Activated CD8-positive, alpha-beta memory T cell treated with anti-CD3 and anti-CD28 coated beads for 24 hours (primary cell): ENCODE data around the gene PRIMA1.

ENCODE experiments used
- DNase-seq: peaks from one replicate; pipeline ENCODE4 v3.0.0-alpha.2; 2020

The PRIMA1 gene

GRCh38 chr14:93794756-93795155 is 6.5 kb upstream of the PRIMA1 start:
- DNase-seq, result no peak

- DNase-seq, result no peak
Observed at GRCh38 chr14:93793555-93794324, 5.5 kb upstream of the PRIMA1 start.

DNA sequence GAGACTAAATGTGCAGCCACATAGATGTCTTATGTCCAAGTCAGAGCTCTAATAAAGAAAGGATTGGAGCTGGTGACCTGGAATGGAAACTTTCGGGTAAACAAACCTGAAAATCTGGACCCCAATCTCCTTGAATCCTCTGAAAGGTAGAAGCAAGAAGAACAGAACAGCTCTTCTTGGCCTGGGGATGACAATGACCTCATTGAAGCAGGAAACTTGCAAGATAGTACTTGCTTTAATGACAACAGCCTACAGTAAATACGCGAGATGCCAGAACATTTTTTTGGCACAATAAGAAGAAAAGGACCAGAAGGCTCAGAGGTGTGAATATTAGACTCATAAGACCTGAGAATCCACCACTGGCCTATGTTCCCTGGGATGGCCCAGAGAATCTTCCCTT is 4.1 kb upstream of the PRIMA1 start:
- DNase-seq, result no peak

DNA sequence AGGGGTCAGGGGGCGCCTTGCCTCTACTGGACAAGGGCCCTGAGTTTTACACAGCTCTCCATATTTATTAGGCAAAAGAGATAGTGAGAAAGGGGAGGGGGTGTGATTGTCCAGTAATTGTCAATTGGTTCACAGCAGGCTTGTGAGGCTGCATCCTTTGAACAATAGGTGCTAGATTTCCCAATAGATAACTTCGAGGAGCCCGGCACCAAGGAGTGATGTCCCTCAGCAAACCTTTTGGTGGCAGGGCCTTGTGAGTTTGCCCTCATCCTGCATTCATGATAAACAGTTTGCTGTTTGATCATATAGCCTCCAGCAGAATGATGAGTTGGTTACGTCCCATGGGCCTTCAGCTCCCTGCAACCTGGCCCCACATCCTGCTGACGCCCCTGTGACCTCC is 2.7 kb upstream of the PRIMA1 start:
- no peak for DNase-seq

GRCh38 chr14:93789228-93790130 is 1.2 kb upstream of the PRIMA1 start:
- no peak for DNase-seq

DNA sequence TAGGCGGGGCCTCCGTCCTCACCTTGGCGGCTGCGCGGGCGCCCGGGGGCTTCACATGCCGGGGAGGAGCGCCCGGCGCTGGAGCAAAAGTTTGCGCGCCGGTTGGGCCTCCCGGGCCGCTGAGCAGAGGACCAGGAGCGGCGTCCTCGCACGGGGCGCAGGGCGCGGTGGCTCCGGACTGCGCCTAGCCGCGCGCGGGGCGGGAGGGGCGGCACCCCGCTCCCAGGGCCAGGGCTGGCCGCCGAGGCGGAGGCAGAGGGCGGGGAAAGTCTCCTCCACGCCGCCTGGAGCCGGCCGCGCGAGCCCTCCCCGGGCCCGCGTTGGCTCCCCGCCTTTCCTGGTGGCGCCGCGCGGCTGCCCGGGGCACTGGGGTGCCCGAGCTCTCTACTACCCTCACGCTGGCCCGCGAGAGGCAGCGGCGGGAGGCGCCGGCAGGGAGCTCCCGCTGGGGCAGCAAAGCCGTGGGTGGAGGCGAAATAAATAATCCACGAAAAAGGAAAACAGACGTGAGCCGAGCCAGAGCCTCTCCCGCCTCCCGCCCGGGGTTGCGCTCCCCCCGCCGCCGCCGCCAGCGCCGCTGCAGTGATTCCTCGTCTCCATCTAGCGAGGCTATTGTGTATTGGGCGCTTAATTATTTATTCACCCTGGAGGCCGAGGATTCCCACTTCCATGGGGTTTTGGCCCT is 400 bp upstream of the PRIMA1 start:
- DNase-seq, result no peak

GRCh38 chr14:93787465-93788292 is 606 bp downstream of the PRIMA1 start:
- no peak for DNase-seq

DNA sequence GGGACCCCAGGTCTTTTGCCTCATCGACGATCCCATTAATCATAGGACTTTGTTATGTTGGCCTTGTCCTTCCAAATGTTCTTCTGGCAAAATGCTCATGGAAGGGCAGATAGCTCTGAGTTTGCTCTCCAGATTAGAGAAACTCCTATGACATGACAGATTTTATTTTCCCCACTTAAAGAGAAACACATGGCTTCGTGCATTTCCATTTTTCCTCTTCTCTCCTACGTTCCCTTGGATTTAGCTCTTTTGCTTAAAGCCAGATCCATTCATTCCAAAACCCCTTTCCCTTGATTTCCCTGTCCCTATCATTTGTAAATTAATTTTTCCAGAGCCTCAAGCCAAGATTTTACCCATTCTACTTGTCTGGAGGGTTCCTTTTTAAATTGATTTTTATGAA is 2.9 kb downstream of the PRIMA1 start:
- no peak for DNase-seq

GRCh38 chr14:93784878-93785277 is 3.4 kb downstream of the PRIMA1 start:
- no peak for DNase-seq

- DNase-seq, result no peak
Observed at GRCh38 chr14:93780813-93781400, 7.4 kb downstream of the PRIMA1 start.

DNA sequence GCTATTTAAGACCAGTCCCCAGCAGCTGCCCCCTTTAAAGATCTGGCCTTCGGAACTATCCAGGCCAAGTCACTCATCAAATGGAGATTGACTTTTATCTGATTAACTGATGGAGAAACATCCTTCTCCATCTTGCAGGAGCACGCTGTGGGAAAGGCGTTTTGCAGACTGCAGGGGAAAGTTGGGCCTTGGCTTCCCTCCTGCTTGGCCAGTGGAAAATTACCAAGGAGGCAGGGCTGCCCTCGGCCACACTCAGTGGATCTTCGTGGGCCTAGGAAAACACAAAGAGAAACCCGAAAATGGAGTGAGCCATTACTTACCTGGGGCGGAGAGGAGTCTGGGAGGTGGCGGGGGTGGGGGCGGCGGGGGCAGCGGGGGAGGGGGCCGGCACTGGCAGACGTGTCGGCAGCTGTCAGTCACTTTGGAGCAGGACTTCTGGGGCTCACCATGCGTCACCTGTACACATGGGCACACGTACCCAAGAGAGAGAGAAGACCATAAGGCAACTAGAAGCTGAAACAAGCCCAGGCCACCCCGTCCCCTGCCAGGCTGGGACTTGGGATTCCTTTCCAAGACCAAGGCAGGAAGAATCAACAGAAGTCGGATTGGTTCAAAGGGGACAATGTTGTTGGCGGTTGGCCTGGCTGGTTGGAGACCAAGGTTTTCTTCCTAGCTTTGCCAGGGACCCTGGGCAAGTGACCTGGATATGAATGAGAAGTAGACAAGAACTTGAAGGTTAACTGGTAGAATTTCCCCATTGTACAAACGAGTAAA is 9.2 kb downstream of the PRIMA1 start:
- no peak for DNase-seq

GRCh38 chr14:93778453-93778852 is 9.8 kb downstream of the PRIMA1 start:
- no peak for DNase-seq

GRCh38 chr14:93775744-93776143 is 12.5 kb downstream of the PRIMA1 start:
- no peak for DNase-seq

DNA sequence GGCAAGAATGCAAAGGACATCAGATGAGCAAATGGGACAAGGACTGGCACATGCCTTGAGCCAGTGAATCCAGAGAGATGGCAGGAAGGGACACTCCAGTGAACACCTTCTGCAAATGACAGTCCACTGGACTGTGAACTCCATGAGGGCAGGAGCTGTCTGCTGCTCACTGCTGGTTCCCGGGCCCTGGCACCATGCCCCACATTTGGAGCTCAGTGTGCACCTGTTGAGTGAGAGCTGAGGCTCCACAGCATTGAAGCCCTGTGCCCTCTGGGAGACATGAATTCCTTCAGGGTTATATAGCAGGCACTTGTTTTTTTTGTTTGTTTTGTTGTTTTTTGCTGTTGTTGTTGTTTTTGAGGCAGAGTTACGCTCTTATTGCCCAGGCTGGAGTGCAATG is 13.1 kb downstream of the PRIMA1 start:
- no peak for DNase-seq

DNA sequence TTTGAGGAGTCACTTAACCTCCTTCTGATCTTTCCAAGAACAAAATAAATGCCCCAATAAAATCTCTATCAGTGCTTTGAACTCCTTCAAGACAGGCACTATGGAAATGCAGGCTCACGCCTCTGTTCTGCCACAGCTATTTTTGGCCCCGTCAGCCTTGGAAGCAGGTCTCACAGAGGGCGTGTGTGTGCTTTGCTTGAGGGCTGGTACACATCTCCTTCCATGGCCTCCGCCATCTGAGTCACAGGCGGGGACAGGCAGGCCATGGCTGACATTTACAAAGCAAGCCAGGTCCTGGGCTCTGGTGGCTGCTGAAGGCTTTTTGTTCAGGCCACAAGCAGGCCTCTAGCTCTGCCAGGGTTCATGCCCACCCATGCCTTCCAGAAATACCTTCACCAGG is 16.0 kb downstream of the PRIMA1 start:
- no peak for DNase-seq

DNA sequence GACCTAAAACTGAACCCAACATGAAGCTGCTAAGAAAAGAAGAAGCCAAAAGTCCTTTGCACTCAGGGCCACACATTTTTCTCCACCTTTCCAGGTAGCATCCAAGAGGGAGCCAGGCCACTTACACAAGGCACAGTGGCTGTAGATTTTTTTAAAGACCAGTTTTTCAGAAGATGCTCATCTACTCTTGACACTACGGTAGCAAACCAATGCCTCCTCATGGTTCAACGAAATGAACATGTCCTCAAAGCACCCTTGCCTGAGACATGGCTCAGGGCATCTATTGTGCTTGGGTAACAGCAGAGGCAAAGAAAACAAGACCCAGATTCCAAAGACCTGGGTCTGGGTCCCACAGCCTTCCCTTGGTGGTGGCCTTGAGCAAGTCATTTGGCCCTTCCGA is 22.3 kb downstream of the PRIMA1 start:
- no peak for DNase-seq

- no peak for DNase-seq
Observed at GRCh38 chr14:93765155-93765554, 23.1 kb downstream of the PRIMA1 start.

GRCh38 chr14:93764211-93764659 is 24.1 kb downstream of the PRIMA1 start:
- DNase-seq, result no peak

DNA sequence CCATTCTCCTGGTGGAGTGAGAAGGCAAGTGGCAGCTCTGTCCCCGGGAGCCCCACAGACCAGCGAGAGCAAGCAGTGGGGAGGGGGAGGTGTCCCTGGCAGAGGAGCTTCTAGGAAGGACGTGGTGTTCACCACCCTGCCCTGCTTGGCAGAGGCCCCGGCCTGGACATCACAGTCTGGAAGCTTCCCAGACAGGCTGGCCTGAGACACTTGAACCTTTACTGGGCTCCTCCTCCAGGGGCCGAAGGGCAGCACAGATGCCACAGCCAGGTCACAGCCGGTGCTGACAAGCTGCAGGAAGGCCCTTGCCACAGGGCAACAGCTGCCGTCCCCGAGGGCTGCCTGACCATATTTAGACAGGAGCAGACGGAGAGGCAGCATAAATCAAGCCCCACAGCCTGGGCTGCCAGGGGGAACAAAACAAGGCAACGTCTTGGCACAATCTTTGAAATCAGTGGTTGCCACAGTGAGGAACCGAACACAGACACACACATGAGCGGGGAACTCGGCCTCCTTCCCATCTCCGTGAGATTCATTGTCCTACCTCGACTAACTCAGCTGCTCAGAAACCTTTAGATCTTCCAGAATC is 28.5 kb downstream of the PRIMA1 start:
- DNase-seq, result no peak

- no peak for DNase-seq
Observed at GRCh38 chr14:93757206-93757605, 31.1 kb downstream of the PRIMA1 start.

DNA sequence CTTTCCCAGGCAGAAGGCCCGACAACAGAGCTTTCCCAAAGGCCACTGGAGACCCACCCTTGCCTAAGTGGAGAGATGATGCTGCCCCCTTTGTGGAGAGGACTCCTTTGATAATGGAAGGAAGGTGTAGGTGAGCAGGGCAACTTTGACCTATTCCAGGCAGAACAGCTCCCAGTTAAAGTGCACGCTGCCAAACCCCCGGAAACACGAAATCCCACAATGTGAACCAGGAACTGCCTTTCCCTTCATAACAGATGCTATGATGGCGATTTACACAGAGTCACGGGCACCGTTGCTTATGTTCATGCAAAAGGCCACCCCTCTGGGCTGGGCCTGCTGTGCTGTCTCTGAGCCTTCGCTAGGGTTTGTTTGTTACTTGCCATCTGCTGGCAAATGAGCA is 34.6 kb downstream of the PRIMA1 start:
- DNase-seq, result no peak
